GM19452 (cell line): ENCODE data around the gene PROX2.
A peak's percentile ranks its signal among the peaks of the same experiment; 100 is the strongest.

Experiments
- ATAC-seq: cut with Tn5 transposase; IDR thresholded peaks from one replicate; pipeline ENCODE4 v1.9.1; 2021; ENCODE audit not compliant: unreplicated experiment

PROX2 gene

GRCh38 chr14:74875941-74876913 is at the start of gene PROX2:
PROX2 (minus strand) TSS chr14:74876145; CDS start chr14:74863834, 12,311 bp downstream.
- ATAC-seq, result no peak

GRCh38 chr14:74924061-74924460 is 48.1 kb upstream of the PROX2 start:
- ATAC-seq, result no peak

DNA sequence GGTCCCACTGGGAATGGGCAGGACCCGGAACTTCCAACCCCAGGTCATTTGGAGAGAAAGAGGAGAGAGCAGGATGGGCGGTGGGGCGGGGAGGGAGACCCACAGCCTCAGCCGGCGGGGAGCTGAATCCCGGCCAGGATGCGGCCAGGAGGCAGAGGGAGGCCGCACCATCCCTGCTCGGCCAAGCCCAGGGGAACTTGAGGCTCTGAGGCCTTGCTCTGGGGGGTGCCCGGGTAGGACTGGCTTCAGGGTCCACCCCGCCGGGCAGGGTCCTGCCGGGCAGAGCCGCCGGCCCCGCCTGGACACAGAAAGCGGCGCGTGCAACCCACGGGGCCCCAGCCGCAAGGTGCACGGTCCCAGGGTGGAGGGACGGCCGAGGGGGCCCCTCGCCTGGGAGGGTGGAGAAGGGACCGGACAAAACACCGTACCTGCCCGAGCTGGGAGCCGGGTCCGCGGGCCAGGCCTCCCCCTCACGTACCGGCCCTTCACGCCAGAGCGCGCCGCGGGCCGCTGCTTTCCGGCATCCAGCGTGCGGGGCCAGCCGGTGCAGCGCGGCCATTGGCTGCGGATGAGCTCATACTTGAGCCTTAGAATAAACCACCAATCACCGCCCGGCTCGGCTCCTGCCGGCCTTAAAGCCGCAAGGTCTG is 46.9 kb upstream of the PROX2 start, which contains the start of gene RPS6KL1:
TSS of gene RPS6KL1 (minus strand) at position 509 of the 650 bp plus-strand sequence. CDS start 1,719 bp downstream, outside the sequence.
- ATAC-seq, result peak; percentile 93

GRCh38 chr14:74921987-74922751 is 46.2 kb upstream of the PROX2 start:
- no peak for ATAC-seq

- ATAC-seq, result no peak
These were observed 45.2 kb upstream of the PROX2 start for GRCh38 chr14:74921053-74921620.

GRCh38 chr14:74920281-74920680 is 44.3 kb upstream of the PROX2 start:
- ATAC-seq, result no peak

GRCh38 chr14:74919421-74920165 is 43.6 kb upstream of the PROX2 start:
- no peak for ATAC-seq

- no peak for ATAC-seq
These were observed 42.4 kb upstream of the PROX2 start for GRCh38 chr14:74918380-74918779.

DNA sequence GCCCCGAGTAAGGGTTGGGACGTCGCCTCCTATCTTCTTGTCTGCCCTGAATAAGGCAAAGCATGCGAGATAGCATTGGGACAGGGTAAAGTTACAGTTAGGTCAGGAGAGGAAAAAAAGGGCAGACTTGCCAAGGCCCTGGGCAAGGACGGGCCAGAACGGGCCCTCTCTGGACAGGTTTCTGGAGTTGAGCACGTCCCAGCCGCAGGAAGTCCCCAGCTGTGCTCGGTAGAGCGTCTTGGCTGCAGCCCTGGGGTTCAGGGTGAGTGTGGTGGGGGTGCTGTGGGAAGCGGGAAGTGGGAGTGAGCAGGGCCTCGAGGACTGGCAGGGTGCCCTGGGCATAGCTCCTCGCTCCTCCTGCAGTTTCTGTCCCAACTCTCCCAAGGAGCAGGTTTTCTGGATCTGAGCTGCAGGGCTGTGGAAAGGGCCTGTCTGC is 41.7 kb upstream of the PROX2 start:
- no peak for ATAC-seq

GRCh38 chr14:74917178-74917543 is 41.2 kb upstream of the PROX2 start:
- ATAC-seq, result no peak

DNA sequence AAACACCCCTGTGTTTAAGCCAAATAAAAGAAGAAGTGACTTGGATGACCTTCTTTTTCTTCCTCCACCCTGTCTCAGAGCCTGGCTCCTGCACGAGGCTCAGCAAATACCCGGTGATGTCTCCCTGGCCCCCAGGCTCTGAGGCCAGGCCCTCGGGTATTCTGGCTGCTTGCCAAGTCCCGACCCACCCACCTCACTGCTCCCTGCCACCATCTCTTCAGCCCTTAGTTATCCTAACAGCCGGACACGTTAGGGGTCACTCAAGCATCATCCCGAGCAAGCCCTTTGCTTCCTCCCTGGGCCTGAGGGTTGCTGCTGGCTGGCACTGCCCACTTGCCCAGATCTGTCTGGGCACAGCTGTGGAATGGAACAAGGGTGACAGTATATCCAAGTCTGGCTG is 39.9 kb upstream of the PROX2 start:
- no peak for ATAC-seq

DNA sequence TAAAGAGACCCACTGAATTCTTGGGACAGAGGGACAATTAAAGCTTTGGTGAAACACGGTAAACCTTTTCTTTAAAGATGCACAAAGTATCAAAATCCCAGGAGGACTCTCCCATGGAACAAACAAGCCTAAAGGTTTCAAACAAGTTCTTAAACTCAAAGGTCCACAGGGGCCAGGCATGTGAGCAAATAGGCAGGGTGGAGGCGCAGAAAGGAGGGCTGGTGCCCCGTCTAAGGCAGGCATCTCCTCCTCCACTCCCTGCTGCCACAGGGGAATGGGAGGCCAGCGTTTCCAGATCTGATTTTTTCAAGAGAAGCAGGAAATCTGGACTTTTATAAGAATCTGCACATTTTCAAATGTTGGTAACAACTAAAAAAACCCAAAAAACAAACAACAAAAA is 39.5 kb upstream of the PROX2 start:
- no peak for ATAC-seq

DNA sequence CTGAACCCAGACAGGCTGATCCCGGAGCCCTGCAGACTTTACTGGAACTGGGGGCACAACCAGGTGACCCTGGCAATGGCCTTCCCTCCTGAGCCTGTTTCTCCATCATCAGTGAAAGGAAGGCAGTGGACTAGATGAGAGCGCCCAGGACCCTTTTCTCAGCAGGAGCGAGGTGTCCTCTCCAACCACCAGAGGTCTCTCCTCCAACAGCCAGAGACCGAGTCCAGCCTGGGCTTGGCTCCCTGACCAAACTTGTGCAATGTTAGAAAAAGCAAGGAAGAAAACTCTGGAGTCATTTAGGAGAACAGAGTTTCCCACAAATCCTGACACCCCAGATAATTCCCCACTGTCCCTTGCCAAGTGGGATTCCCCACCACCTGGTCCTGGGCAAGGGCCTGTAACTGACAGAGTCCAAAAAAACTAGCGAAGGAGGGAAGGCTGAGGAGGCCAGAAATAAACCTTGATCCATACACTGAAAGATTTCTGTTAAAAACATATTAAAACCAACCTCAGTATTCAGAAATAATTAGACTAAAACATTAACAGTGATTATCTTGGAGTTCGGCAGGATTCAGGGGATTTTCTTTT is 38.1 kb upstream of the PROX2 start:
- ATAC-seq, result no peak

DNA sequence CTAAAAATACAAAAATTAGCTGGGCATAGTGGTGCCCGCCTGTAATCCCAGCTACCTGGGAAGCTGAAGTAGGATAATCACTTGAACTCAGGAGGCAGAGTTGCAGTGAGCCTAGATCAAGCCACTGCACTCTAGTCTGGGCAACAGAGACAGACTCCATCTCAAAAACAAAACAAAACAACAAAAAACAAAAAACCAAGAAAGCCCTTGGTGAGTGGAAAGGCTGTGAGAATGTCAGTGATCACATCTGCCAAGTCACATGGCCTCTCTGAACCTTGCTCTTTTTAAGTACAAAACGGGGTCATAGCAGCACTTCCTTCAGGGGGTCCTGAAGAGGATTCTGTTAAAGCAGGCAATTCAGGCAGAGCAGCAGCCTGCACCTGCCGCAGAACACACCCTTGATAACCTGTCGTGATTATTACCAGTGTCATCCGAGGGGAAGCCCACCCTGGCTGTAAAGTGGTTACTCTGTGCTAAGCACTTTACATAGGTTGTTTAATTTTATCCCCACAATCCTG is 37.5 kb upstream of the PROX2 start:
- no peak for ATAC-seq

DNA sequence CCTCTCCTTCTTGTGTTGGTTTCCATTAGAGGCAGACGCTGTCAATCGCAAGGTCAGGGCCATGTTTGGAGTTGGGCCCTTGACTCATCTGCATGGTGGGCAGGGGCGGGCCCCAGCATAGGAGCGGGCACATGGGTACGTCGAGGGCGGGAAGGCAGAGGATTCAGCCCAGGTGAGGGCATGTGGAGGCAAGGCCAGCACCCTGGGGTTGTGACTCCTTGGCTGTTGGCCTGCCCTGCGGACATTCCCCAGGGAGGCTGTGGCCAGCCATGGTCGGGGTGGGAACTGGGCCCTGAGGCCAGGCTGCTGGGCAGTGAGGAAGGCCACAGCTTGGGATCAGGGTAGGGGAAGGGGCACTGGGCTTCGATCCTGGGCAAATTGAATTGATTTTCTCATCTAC is 36.9 kb upstream of the PROX2 start:
- no peak for ATAC-seq

DNA sequence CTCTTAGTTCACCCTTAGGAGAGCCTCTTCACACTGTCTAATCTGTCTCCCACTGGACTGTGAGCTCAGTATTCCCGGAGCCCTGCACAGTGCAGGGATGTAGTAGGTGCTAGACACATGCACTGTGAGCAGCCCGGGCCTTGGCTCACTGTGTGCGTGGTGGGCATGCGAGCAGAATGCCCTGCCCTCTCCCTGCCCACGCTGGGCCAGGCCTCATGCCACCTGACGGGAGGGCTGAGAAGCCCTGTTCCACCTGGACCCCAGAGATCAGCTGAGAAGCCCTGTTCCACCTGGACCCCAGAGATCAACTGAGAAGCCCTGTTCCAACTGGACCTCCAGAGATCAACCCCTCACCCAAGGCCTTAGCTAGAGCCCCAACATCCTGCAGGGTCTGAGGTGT is 36.2 kb upstream of the PROX2 start:
- ATAC-seq, result no peak

DNA sequence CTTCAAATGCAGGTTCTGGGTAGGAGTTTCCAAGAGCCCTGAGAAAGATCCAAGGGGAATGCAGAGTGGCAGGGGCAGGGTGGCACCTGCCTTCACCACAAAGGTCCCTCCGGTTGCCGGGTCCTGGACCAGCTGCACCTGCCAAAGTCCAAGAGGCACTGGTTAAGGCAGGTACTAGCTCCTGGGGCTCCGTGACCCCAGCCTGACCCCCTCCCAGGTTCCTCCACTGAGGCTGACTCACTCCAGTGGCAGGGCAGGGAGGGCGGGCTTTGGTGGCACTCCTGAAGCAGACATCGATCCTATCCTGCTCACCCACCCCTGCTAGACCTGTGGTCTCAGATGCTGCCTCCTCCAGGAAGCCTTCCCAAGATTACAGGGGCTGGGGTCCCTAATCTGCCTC is 35.8 kb upstream of the PROX2 start:
- ATAC-seq, result no peak

- ATAC-seq, result no peak
These were observed 35.3 kb upstream of the PROX2 start for GRCh38 chr14:74911221-74911620.

- no peak for ATAC-seq
These were observed 34.6 kb upstream of the PROX2 start for GRCh38 chr14:74910556-74910955.

- ATAC-seq, result no peak
These were observed 34.0 kb upstream of the PROX2 start for GRCh38 chr14:74909911-74910310.
